ENCODE results near the gene TTLL3.

- no peak for TF ChIP-seq TAF1 (IDR thresholded peaks at IDR 0.05; ENCODE audit: borderline replicate concordance, low read depth, low read length)
- no peak for TF ChIP-seq POLR2AphosphoS5 (IDR thresholded peaks at IDR 0.05; ENCODE audit: low read depth, low read length)
Observed at GRCh38 chr3:9859530-9860025, 49.5 kb downstream of the TTLL3 start.

Data from GM12892 (cell line).